H1 (cell line): ENCODE results near the gene RETREG3. TPM values are rescaled to one million over a fixed set of nuclear protein-coding genes. Genes with fewer than 3 reads are reported as not detected.

ENCODE experiments used
- CTCF ChIA-PET: fragments of 300-600 bp; sonication (Branson Sonifier 250); formaldehyde crosslinking; loops from one replicate; lab custom pipeline; 2021; ENCODE audit not compliant: partially characterized antibody; lab: Charles Lee
- POLR2A ChIA-PET: fragments of 300-600 bp; sonication (Branson Sonifier 250); formaldehyde crosslinking; loops from one replicate; lab custom pipeline; 2021; ENCODE audit warnings: inconsistent platforms; ENCODE audit not compliant: partially characterized antibody; lab: Charles Lee
- DNase-seq, 2 experiments: peaks; one replicate each; pipeline versions ENCODE4 v3.0.0 to v3.0.0-alpha.2; 2010 to 2022; ENCODE audit warnings: low spot score in 2 of 2, low read depth in 1 of 2, mixed read lengths in 1 of 2
- FAIRE-seq: peaks from 2 replicates; lab custom pipeline; 2011; peaks lifted over from hg19 to GRCh38; lab: Jason Lieb, UNC
- H2AFZ ChIP-seq: 2 replicates; pipeline ENCODE4 v1.8.1; 2012; ENCODE audit warnings: low read length, inconsistent platforms
- H2AK5ac ChIP-seq: 2 replicates; pipeline ENCODE4 v1.6.1; 2013; ENCODE audit warnings: low read depth, low read length
- H2BK120ac ChIP-seq: replicated peaks from 2 replicates; pipeline ENCODE3; 2013; ENCODE audit warnings: low read depth, low read length, inconsistent platforms
- H2BK12ac ChIP-seq: 2 replicates; pipeline ENCODE4 v1.6.1; 2013; ENCODE audit warnings: low read depth, low read length
- H2BK15ac ChIP-seq: 2 replicates; pipeline ENCODE4 v1.6.1; 2013; ENCODE audit warnings: low read length
- H2BK20ac ChIP-seq: 2 replicates; pipeline ENCODE4 v1.6.1; 2013; ENCODE audit warnings: low read length
- H2BK5ac ChIP-seq: 2 replicates; pipeline ENCODE4 v1.6.1; 2013; ENCODE audit warnings: low read depth, low read length
- H3K14ac ChIP-seq: 2 replicates; pipeline ENCODE4 v1.6.1; 2013; ENCODE audit warnings: inconsistent platforms; ENCODE audit not compliant: insufficient read length
- H3K18ac ChIP-seq: 2 replicates; pipeline ENCODE4 v1.6.1; 2013; ENCODE audit warnings: low read length; ENCODE audit errors: extremely low read depth
- H3K23ac ChIP-seq: 2 replicates; pipeline ENCODE4 v1.6.1; 2013; ENCODE audit warnings: inconsistent platforms; ENCODE audit not compliant: insufficient read length
- H3K23me2 ChIP-seq: 2 replicates; pipeline ENCODE4 v1.6.1; 2013; ENCODE audit warnings: low read depth, low read length
- H3K27ac ChIP-seq: 2 replicates; pipeline ENCODE4 v1.6.1; 2011; ENCODE audit warnings: low read depth, low read length, inconsistent platforms
- H3K27me3 ChIP-seq, 4 experiments: replicated peaks in 1 of 4; 1 replicate in 1 of 4; 2 replicates in 3 of 4; pipeline versions ENCODE4 v1.6.1 to v1.8.1; 2011 to 2013; ENCODE audit warnings: low read length in 3 of 4, mild to moderate bottlenecking in 3 of 4, inconsistent platforms in 2 of 4, mixed read lengths in 2 of 4, moderate library complexity in 1 of 4; ENCODE audit not compliant: control insufficient read depth in 3 of 4, insufficient read depth in 3 of 4; ENCODE audit errors: extremely low read depth in 1 of 4
- H3K36me3 ChIP-seq, 4 experiments: 2 replicates each; pipeline versions ENCODE4 v1.6.1 to v1.8.1; 2011 to 2013; ENCODE audit warnings: mild to moderate bottlenecking in 4 of 4, low read length in 3 of 4, moderate library complexity in 2 of 4, control low read depth in 1 of 4, inconsistent platforms in 1 of 4; ENCODE audit not compliant: insufficient read depth in 4 of 4, control insufficient read depth in 2 of 4
- H3K4ac ChIP-seq: replicated peaks from 2 replicates; pipeline ENCODE3; 2013; ENCODE audit warnings: low read length, low read depth, mixed read lengths, inconsistent platforms; ENCODE audit not compliant: insufficient read length
- H3K4me1 ChIP-seq, 4 experiments: replicated peaks in 1 of 4; 1 replicate in 1 of 4; 2 replicates in 3 of 4; pipeline versions ENCODE4 v1.6.1 to v1.8.1; 2011 to 2013; ENCODE audit warnings: low read length in 3 of 4, inconsistent platforms in 2 of 4, mixed read lengths in 1 of 4; ENCODE audit not compliant: insufficient read depth in 4 of 4, control insufficient read depth in 3 of 4
- H3K4me2 ChIP-seq, 2 experiments: 2 replicates each; pipeline versions ENCODE4 v1.6.1 to v1.8.1; 2011 to 2013; ENCODE audit warnings: low read depth in 2 of 2, low read length in 2 of 2, control low read depth in 1 of 2, inconsistent platforms in 1 of 2, mild to moderate bottlenecking in 1 of 2; ENCODE audit not compliant: insufficient read depth in 1 of 2
- H3K4me3 ChIP-seq, 4 experiments: fragments of 200-600, 300-600 bp in 1 of 4; sonication (generic), shearing (Covaris generic), sonication (Bioruptor Twin) in 1 of 4; 2 replicates each; pipeline versions ENCODE4 v1.5.1 to v1.8.1; 2011 to 2016; ENCODE audit warnings: low read length in 4 of 4, low read depth in 3 of 4, control low read depth in 2 of 4, inconsistent platforms in 2 of 4, mild to moderate bottlenecking in 2 of 4, mixed read lengths in 1 of 4, moderate library complexity in 1 of 4; ENCODE audit not compliant: insufficient read depth in 2 of 4; ENCODE audit errors: extremely low read depth in 1 of 4
- H3K56ac ChIP-seq: replicated peaks from 2 replicates; pipeline ENCODE3; 2013; ENCODE audit warnings: low read depth, mild to moderate bottlenecking, mixed read lengths, low read length, inconsistent platforms; ENCODE audit not compliant: insufficient read length
- H3K79me1 ChIP-seq: 2 replicates; pipeline ENCODE4 v1.6.1; 2013; ENCODE audit warnings: low read depth, low read length, control low read depth
- H3K79me2 ChIP-seq, 2 experiments: 2 replicates each; pipeline versions ENCODE4 v1.6.1 to v1.8.1; 2012 to 2013; ENCODE audit warnings: low read length in 2 of 2, mild to moderate bottlenecking in 2 of 2, inconsistent platforms in 1 of 2; ENCODE audit not compliant: insufficient read depth in 2 of 2, control insufficient read depth in 1 of 2
- H3K9ac ChIP-seq, 4 experiments: replicated peaks in 1 of 4; 1 replicate in 1 of 4; 2 replicates in 3 of 4; pipeline versions ENCODE4 v1.6.1 to v1.8.1; 2011 to 2013; ENCODE audit warnings: low read depth in 3 of 4, low read length in 3 of 4, control low read depth in 2 of 4, mild to moderate bottlenecking in 2 of 4, moderate library complexity in 2 of 4, inconsistent platforms in 1 of 4; ENCODE audit errors: extremely low read depth in 1 of 4
- H3K9me3 ChIP-seq, 2 experiments: 2 replicates each; pipeline versions ENCODE4 v1.6.1 to v1.8.1; 2012 to 2013; ENCODE audit warnings: mild to moderate bottlenecking in 2 of 2, moderate library complexity in 2 of 2, control low read depth in 1 of 2, inconsistent platforms in 1 of 2, low read depth in 1 of 2, low read length in 1 of 2, mixed read lengths in 1 of 2; ENCODE audit not compliant: insufficient read depth in 2 of 2
- H4K20me1 ChIP-seq, 2 experiments: replicated peaks in 1 of 2; 2 replicates each; pipeline versions ENCODE3 to v1.8.1; 2011 to 2013; ENCODE audit warnings: inconsistent platforms in 2 of 2, low read length in 2 of 2, mild to moderate bottlenecking in 1 of 2; ENCODE audit not compliant: insufficient read depth in 2 of 2, control insufficient read depth in 1 of 2
- H4K5ac ChIP-seq: 2 replicates; pipeline ENCODE4 v1.6.1; 2013; ENCODE audit warnings: low read length, low read depth, mixed read lengths, inconsistent platforms; ENCODE audit not compliant: insufficient read length
- H4K8ac ChIP-seq: 2 replicates; pipeline ENCODE4 v1.8.0; 2013; ENCODE audit warnings: mild to moderate bottlenecking, moderate library complexity, low read length, inconsistent platforms; ENCODE audit not compliant: insufficient read depth; ENCODE audit errors: extremely low read depth
- H4K91ac ChIP-seq: replicated peaks from 2 replicates; pipeline ENCODE3; 2013; ENCODE audit warnings: low read length, mixed read lengths, inconsistent platforms; ENCODE audit not compliant: insufficient read length
- ASH2L ChIP-seq: fragments of 200-600, 300-600 bp; sonication (generic); IDR thresholded peaks from one replicate; pipeline ENCODE4 v1.7.1; 2017; ENCODE audit warnings: low read length
- BACH1 ChIP-seq: IDR thresholded peaks from 2 replicates; pipeline ENCODE4 v1.6.1; 2012; ENCODE audit warnings: low read length, improper control_type of control experiment
- CEBPB ChIP-seq: IDR thresholded peaks from 2 replicates; pipeline ENCODE4 v1.6.1; 2012; ENCODE audit warnings: low read depth, low read length
- HDAC2 ChIP-seq, 2 experiments: fragments of 300-600 bp in 1 of 2; sonication (generic) in 1 of 2; IDR thresholded peaks; 2 replicates each; pipeline ENCODE4 v1.6.1; 2011 to 2012; ENCODE audit warnings: low read depth in 2 of 2, low read length in 2 of 2, mild to moderate bottlenecking in 2 of 2, moderate library complexity in 2 of 2, borderline replicate concordance in 1 of 2, inconsistent platforms in 1 of 2
- HDAC6 ChIP-seq: IDR thresholded peaks from one replicate; pipeline ENCODE4 v1.7.1; 2012; ENCODE audit warnings: low read depth, mild to moderate bottlenecking, inconsistent platforms, low read length, moderate library complexity
- KDM5A ChIP-seq: fragments of 200-600 bp; IDR thresholded peaks from 2 replicates; pipeline ENCODE4 v1.7.1; 2012; ENCODE audit warnings: mild to moderate bottlenecking, low read length, inconsistent platforms, mixed read lengths
- MAFK ChIP-seq: IDR thresholded peaks from 2 replicates; pipeline ENCODE4 v1.6.1; 2012; ENCODE audit warnings: low read depth, mild to moderate bottlenecking, improper control_type of control experiment, low read length
- PHF8 ChIP-seq: fragments of 200-600 bp; sonication (generic); conservative IDR thresholded peaks from 2 replicates; pipeline ENCODE4 v1.7.1; 2012; ENCODE audit warnings: low read depth, mild to moderate bottlenecking, inconsistent platforms, low read length, moderate library complexity
- POLR2A ChIP-seq, 2 experiments: IDR thresholded peaks; 1 replicate in 1 of 2; 2 replicates in 1 of 2; pipeline ENCODE4 v1.6.1; 2011; ENCODE audit warnings: low read depth in 2 of 2, low read length in 2 of 2, mild to moderate bottlenecking in 2 of 2; ENCODE audit errors: control extremely low read depth in 1 of 2
- RAD21 ChIP-seq, 2 experiments: IDR thresholded peaks in 1 of 2; conservative IDR thresholded peaks in 1 of 2; 2 replicates each; pipeline ENCODE4 v1.6.1; 2011; ENCODE audit warnings: low read depth in 2 of 2, low read length in 2 of 2, improper control_type of control experiment in 1 of 2, inconsistent platforms in 1 of 2, mild to moderate bottlenecking in 1 of 2, moderate library complexity in 1 of 2
- SIX5 ChIP-seq: IDR thresholded peaks from 2 replicates; pipeline ENCODE4 v1.6.1; 2011; ENCODE audit warnings: mild to moderate bottlenecking, low read depth, low read length
- WGBS, 2 experiments: shearing (Covaris generic) in 1 of 2; methylation state at CpG; one replicate each; pipeline versions ENCODE4 v1.1.6 to v1.1.7; 2013 to 2015; ENCODE audit warnings: low lambda C conversion rate in 2 of 2, mixed read lengths in 2 of 2, inconsistent platforms in 1 of 2, low coverage in 1 of 2, missing lambda C conversion rate in 1 of 2; ENCODE audit not compliant: insufficient replicate concordance in 2 of 2, insufficient coverage in 1 of 2, insufficient read length in 1 of 2; ENCODE audit errors: extremely low coverage in 1 of 2, missing lambda C conversion rate in 1 of 2; 5-methylcytosine and 5-hydroxymethylcytosine counted together
- polyA plus RNA-seq, 7 experiments: library from polyadenylated mRNA; depleted of rRNA in 3 of 7; stranded (reverse) in 5 of 7; unstranded in 2 of 7; fragments of >200 nt in 5 of 7; fragments of 200-250 nt in 2 of 7; gene quantifications; 1 replicate in 5 of 7; 2 replicates in 1 of 7; 4 replicates in 1 of 7; pipeline versions ENCODE4 v1.2.1 to v1.2.3, GENCODE V29; 2011 to 2013; ENCODE audit warnings: missing spikeins in 2 of 7, mixed read lengths in 2 of 7
- total RNA-seq: library from RNA; stranded (reverse); fragmentation: NEBNext Ultra II Directional; extraction: Animal tissue kit (Norgen Biotek cat#: 25700); gene quantifications from 2 replicates; pipeline ENCODE4 v1.2.1, GENCODE V29; 2021

Gene RETREG3
- total and polyA plus RNA-seq, 2 of the 8 experiments (the other 6 are each of a cell fraction or from before 2014, with no cell fraction given): 23.7 to 42.6 TPM

DNA sequence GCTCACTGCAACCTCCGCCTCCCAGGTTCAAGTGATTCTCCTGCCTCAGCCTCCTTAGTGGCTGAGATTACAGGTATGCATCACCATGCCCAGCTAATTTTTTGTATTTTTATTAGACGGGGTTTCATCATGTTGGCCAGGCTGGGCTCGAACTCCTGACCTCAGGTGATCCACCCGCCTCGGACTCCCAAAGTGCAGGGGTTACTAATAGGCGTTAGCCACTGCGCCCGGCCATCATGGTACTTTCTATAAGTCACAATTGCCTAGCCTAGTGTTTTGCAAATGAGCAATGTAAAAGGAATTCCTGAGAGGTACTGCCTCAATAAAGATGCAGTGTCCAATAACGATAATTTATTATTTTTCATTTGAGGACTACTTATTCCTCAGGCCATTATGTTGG is 17.8 kb downstream of the RETREG3 start:
- H3K4me2 ChIP-seq: no peak overlapping the region
- ChIA-PET POLR2A (no interaction called here), CTCF (interaction anchor here (1.4 to 4.3 kb wide), 2 partner anchors 14 to 92 kb away, joined by 4 to 15 read pairs; partner anchors contain the start of gene PSMC3IP)
- no peak overlapping the region for H2BK15ac ChIP-seq
- H3K79me2 ChIP-seq: no peaks in the 10 kb centered on the region
- H3K9me3 ChIP-seq: no peaks in the 10 kb centered on the region
- H3K56ac ChIP-seq: no peak overlapping the region
- no peak for FAIRE-seq
- no peak overlapping the region for H2AFZ ChIP-seq
- no peak overlapping the region for H2BK120ac ChIP-seq
- H2BK12ac ChIP-seq: no peak overlapping the region
- H3K27me3 ChIP-seq: no peaks in the 10 kb centered on the region
- H2BK20ac ChIP-seq: no peak overlapping the region
- no peak overlapping the region for H3K9ac ChIP-seq
- H3K27ac ChIP-seq: no peak overlapping the region
- H3K23ac ChIP-seq: no peak overlapping the region
- no peak overlapping the region for H3K4me3 ChIP-seq
- no peaks in the 10 kb centered on the region for H3K4me1 ChIP-seq
- DNase-seq: no peak
- no peaks in the 10 kb centered on the region for H3K23me2 ChIP-seq
- H3K14ac ChIP-seq: no peak overlapping the region
- H2BK5ac ChIP-seq: no peak overlapping the region
- H2AK5ac ChIP-seq: no peak overlapping the region
- 91% methylated on average over 9 of the region's 9 CpGs; no CpG with 5 or more reads in 1 of the 2 experiments for WGBS, 2 experiments
- H3K4ac ChIP-seq: no peak overlapping the region
- no peak overlapping the region for H4K91ac ChIP-seq
- no peak overlapping the region for H4K8ac ChIP-seq
- H3K36me3 ChIP-seq: peaks cover 0 to 20% (median under 1%) of the 10 kb centered on the region in 4 experiments; a peak in 3 of 8 replicates
- peaks cover 2% of the 10 kb centered on the region; the same call in 1 of the 2 replicates for H3K79me1 ChIP-seq
- H4K5ac ChIP-seq: no peak overlapping the region
- peaks cover 0 to 2% of the 10 kb centered on the region in 2 experiments for H4K20me1 ChIP-seq
- H3K18ac ChIP-seq: no peak overlapping the region
- TF ChIP-seq MAFK (no peak), POLR2A (IDR thresholded peaks at IDR 0.05; ENCODE audit: control extremely low read depth in 1 of 2, low read depth in 2 of 2, low read length in 2 of 2) (no peak), ASH2L (no peak), SIX5 (no peak), CEBPB (no peak), KDM5A (no peak), HDAC6 (no peak), BACH1 (no peak), HDAC2 (IDR thresholded peaks at IDR 0.05; ENCODE audit: borderline replicate concordance in 1 of 2, low read depth in 2 of 2, low read length in 2 of 2) (no peak), RAD21 (IDR thresholded peaks at IDR 0.05 in 1 of 2, conservative IDR thresholded peaks at IDR 0.05 in 1 of 2; ENCODE audit: low read depth in 2 of 2, low read length in 2 of 2) (no peak), PHF8 (no peak)
